Measurements from ENCODE around the gene SPATS2L. TPM values are rescaled to one million over a fixed set of nuclear protein-coding genes. Genes with fewer than 3 reads are reported as not detected.
A peak's percentile ranks its signal among the peaks of the same experiment; 100 is the strongest.

Gene SPATS2L
- total and polyA plus RNA-seq, 2 experiments from 2014 or later: 159 to 202 TPM

GRCh38 chr2:200467806-200468681 is 161.6 kb downstream of the SPATS2L start:
- no peak for TF ChIP-seq EZH2phosphoT487 (IDR thresholded peaks at IDR 0.05; ENCODE audit: low read depth, severe bottlenecking, unreplicated experiment)
- TF ChIP-seq CTCF (IDR thresholded peaks at IDR 0.05; ENCODE audit: poor library complexity): no peak
- no peak for TF ChIP-seq EZH2 (IDR thresholded peaks at IDR 0.05; ENCODE audit: borderline replicate concordance)
- Histone ChIP-seq H3K9me3 (ENCODE audit: low read depth) (no peaks in the 10 kb centered on the region), H3K27ac (no peak overlapping the region), H2AFZ (no peak overlapping the region), H4K20me1 (ENCODE audit: insufficient read depth, poor library complexity, severe bottlenecking) (no peaks in the 10 kb centered on the region), H3K4me1 (ENCODE audit: insufficient read depth) (no peaks in the 10 kb centered on the region), H3K4me3 (no peak overlapping the region), H3K9me2 (replicated peaks; ENCODE audit: insufficient read depth) (no peaks in the 10 kb centered on the region), H3K4me2 (no peak overlapping the region), H3K27me3 (no peaks in the 10 kb centered on the region), H3K36me3 (replicated peaks; ENCODE audit: insufficient read depth, low read depth) (no peaks in the 10 kb centered on the region), H3K79me2 (peaks cover 4% of the 10 kb centered on the region)
- DNase-seq (ENCODE audit: low spot score): no peak
- WGBS (ENCODE audit: low lambda C conversion rate, missing lambda C conversion rate): 95% methylated on average over 7 of the region's 8 CpGs

GRCh38 chr2:200469708-200470211 is 163.3 kb downstream of the SPATS2L start:
- no peak for DNase-seq (ENCODE audit: low spot score)
- Histone ChIP-seq H4K20me1 (ENCODE audit: insufficient read depth, poor library complexity, severe bottlenecking) (no peaks in the 10 kb centered on the region), H3K27me3 (no peaks in the 10 kb centered on the region), H3K4me1 (ENCODE audit: insufficient read depth) (no peaks in the 10 kb centered on the region), H3K27ac (peak overlapping the region; percentile 20), H3K4me3 (no peak overlapping the region), H2AFZ (no peak overlapping the region), H3K9me2 (replicated peaks; ENCODE audit: insufficient read depth) (no peaks in the 10 kb centered on the region), H3K9me3 (ENCODE audit: low read depth) (no peaks in the 10 kb centered on the region), H3K36me3 (replicated peaks; ENCODE audit: insufficient read depth, low read depth) (no peaks in the 10 kb centered on the region), H3K4me2 (no peak overlapping the region), H3K79me2 (no peaks in the 10 kb centered on the region)
- TF ChIP-seq EZH2 (IDR thresholded peaks at IDR 0.05; ENCODE audit: borderline replicate concordance) (no peak), EZH2phosphoT487 (IDR thresholded peaks at IDR 0.05; ENCODE audit: low read depth, severe bottlenecking, unreplicated experiment) (no peak), CTCF (IDR thresholded peaks at IDR 0.05; ENCODE audit: poor library complexity) (no peak)
- 82% methylated on average over 13 of the region's 13 CpGs for WGBS (ENCODE audit: low lambda C conversion rate, missing lambda C conversion rate)

GRCh38 chr2:200470230-200470629 is 163.7 kb downstream of the SPATS2L start:
- no peak for DNase-seq (ENCODE audit: low spot score)
- Histone ChIP-seq H2AFZ (no peak overlapping the region), H3K4me1 (ENCODE audit: insufficient read depth) (no peaks in the 10 kb centered on the region), H3K27me3 (no peaks in the 10 kb centered on the region), H4K20me1 (ENCODE audit: insufficient read depth, poor library complexity, severe bottlenecking) (no peaks in the 10 kb centered on the region), H3K9me3 (ENCODE audit: low read depth) (no peaks in the 10 kb centered on the region), H3K27ac (peak overlapping the region; percentile 12), H3K79me2 (no peaks in the 10 kb centered on the region), H3K4me2 (no peak overlapping the region), H3K36me3 (replicated peaks; ENCODE audit: insufficient read depth, low read depth) (no peaks in the 10 kb centered on the region), H3K4me3 (no peak overlapping the region), H3K9me2 (replicated peaks; ENCODE audit: insufficient read depth) (no peaks in the 10 kb centered on the region)
- WGBS (ENCODE audit: low lambda C conversion rate, missing lambda C conversion rate): 58% methylated on average over 3 of the region's 3 CpGs
- TF ChIP-seq CTCF (IDR thresholded peaks at IDR 0.05; ENCODE audit: poor library complexity) (no peak), EZH2 (IDR thresholded peaks at IDR 0.05; ENCODE audit: borderline replicate concordance) (no peak), EZH2phosphoT487 (IDR thresholded peaks at IDR 0.05; ENCODE audit: low read depth, severe bottlenecking, unreplicated experiment) (no peak)
